Glomerular visceral epithelial cell (primary cell): ENCODE data around the gene LIPF.
"Not testable (repeated sequence)": the region's sequence is repeated elsewhere in the genome, so short reads cannot be mapped to it uniquely, and the experiment has no call there.

Source experiments
- DNase-seq: peaks from one replicate; pipeline ENCODE4 v3.0.0-alpha.2; 2016; ENCODE audit errors: extremely low spot score

Gene LIPF

DNA sequence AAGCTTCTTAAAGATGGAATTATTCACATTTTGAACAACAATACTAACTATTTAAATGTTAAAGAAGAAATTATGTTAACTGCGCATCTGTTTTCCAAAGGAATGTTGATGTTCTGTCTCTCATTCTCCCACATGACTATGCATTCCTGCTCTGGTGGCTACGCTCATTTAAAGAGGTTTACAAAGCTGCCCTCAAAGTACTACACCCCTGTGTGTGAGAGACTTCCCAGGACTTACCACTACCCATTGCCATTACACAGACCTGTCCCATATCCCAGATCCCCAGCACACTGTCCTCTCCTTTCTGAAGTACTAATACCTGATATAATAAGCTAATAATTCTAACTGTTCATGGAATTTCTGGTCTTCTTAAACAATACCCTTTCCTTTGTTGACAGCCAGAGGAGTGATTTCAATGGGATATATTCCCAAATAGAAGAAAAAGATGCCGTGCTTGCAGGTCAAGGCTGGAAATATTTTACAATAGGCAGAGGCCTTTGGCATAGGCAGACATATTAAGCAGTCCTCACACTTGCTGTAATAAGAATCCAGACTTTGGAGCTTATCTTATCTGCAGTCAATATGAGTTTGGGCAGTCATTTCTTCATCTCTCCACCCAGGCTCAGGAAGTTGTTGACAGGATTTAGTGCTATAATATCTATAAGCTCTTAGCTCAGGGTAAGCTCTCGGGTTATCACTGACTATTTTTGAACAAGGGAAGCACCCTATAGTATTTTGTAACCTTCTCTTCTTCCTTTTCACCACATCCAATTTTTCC is 12.2 kb downstream of the LIPF start:
- no peak for DNase-seq

DNA sequence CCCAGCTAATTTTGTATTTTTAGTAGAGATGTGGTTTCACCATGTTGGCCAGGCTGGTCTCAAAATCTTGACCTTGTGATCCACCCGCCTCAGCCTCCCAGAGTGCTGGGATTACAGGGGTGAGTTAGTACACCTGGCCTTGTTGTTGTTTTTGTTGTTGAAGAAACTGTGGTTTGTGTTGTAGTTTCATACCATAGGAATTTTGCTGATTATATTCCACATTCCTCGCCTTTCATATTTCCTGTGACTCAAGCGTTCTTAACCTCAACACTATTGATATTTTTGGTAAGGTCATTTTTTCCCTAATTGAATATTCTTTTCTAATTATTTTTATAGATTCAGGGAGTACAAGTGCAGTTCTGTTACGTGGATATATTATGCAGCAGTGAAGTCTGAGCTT is 16.7 kb downstream of the LIPF start:
- no peak for DNase-seq

DNA sequence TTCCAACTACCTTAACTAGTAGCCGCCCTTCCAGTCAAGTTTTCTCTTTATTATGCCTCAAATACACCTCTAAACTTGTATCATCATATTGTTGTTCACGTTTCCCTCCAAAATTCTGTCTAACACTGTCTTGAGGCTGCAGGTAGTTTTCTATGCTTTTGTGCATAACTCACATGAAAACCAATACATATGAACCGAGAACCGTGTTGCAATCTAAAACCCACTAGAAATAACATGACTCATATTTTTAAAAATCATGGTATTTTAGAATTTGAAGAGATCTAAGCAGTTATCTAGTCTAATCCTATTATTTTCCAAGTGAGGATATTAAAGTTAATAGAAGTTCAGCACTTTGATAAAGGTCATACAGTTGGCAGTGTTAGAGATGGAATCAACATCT is 18.2 kb downstream of the LIPF start:
- no peak for DNase-seq

DNA sequence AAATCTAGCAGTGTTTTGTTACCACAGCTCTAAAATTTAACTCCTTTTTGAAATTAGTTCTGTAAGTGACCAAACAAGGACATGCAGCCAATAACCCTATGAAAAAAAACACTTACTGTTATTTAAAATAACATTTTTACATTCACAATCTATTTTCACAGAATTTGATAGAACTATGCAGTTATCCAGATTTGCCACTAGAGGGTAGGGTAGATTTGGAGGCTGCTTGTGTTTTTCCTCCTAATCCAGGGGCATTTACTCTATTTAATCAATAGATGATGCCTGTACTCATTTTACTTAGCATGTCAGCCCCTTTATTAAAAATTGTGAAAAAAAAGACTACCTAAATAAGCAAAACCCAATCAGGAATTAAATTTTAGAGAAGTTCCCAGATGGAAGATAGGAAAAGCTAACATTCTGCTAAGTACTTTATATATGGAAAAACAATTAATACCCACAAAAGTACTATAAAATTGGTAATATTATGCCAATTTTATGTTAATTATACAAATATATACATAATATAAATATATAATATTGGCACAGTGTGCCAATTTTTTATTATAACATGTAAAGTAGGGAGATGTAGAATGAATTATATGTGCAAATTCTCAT is 23.7 kb downstream of the LIPF start:
- DNase-seq = peak; percentile 15

DNA sequence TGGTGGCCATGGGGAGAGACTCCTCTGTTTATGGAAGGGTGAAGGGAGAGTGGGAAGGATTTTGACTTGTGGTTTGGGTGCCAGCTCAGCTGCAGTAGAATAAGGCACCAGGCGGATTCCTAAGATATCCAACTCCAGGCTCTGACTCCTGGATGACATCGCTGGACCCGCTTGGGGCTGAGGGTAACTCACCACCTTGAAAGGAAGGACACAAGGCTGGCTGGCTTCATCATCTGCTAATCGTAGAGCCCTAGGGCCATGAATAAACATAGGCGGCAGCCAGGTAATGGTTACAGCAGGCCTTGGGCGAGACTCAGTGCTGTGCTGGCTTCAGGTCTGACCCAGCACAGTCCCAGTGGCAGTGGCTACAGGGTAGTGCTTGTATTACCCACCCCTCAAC is 25.1 kb downstream of the LIPF start:
- no peak for DNase-seq

DNA sequence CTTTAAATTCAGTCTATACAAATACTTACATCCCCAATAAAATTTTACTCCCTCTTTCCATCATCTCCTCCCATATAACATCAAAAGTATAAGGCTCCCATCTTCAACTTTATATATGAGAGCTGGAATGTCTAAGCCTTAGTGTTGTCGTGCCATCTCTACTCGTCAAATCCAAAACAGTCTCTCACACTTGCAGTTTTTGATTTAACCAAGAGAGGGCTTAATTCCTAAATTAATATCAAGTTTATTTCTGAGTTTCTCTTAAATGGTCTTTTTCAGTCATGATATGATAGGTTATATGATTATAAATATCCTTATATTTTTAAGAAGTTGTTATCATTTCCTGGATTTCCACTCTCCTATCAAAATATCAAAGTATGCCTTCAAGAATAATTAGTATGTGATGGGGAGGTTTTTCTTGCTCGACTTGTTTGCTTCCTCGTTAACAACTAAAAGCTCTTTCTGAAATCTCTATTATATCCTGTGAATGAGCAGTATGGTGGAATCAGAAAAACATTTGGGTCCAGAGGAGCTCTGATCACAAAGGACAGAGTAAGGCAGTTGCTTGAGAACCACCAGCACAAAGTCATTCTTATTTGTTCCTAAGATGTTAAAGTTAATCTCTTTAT is 29.3 kb downstream of the LIPF start:
- DNase-seq = no peak

DNA sequence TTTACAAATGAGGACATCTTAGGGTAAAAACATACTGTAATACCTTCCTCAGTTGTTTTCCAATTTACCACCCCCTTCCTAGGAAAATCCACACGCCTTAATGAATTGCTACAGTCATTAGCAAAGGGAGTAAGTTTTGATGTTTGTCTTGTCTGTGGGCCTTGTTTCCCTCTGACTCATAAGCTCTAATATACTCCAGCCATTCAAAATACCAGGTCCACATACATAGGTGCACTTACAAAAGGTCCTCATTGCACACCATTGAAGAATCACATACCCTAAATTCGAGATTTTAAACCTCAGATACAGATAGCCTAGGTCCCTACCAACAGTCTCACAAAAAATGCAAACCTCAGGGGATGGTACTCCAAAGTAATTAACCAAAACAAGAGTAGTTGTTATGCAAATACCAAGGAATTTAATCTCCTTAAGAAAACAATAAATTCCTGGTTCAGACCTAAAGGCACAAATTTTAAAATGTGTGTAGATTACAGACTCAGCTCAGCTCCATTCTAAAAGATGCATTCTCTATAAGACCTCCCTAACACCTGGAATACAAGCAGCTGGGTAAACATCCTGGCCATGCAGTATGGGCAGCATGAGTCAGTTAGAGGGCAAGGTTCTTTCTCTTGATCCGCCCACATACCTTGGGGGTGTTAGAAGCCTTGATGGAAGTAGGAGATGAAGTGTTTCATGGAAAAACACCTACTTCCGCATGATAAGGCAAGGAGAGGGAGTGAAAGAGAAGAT is 38.8 kb downstream of the LIPF start:
- DNase-seq = peak; percentile 73

DNA sequence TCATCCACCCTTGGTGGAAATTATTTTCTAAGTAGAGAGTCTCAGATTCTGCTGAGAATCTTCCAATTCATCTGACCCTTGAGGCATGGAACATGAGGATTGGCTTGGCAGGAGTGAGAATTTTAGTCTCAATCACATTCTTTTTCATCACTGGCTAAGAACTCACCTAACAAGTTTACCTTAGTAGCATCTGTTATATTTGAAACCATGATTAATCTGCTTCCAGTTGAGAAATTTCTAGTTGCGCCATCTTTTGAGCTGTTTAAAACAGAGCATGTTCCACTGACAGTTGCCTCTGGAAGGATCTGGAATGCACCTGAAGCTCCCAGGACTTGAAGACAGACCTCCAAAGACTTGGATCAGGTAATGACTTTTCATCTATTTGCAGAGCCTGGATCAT is 41.7 kb downstream of the LIPF start, which contains the start of gene LIPK:
TSS of gene LIPK (plus strand) at position 292 of the 400 bp plus-strand sequence. CDS start 18,295 bp downstream, outside the sequence.
- no peak for DNase-seq

DNA sequence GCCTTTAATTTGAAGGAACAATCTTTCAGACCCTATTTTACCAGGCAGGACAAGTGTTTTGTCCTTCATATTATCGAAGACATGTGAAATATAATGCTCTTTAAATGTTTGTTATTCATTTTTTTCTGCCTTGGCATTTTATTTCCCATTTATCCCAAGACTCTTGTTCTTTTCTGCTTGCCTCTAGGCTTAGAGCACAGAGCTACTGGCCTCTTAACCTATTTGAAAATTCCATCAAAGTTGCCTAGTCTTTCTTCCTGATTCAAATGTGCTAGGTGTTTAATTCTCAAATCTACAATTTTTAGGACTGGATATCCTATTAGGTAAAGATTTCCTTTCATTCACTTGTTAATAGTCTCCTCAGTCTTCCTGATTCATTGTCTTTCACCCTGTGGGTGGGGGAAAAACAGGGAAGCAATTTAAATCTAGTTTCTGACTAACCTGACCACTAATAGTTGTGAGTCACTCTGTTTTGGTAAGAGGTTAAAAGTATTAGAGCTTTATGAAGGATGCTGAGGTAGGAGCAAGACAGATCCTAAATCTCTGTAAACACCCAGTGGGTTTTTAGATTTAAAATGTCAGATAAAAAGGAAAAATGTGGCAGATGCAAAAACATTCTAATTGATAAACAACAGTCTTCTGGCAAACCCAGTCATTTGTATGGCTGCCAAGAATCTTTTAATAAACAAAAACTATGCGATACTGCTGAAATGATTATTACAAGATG is 43.4 kb downstream of the LIPF start:
- DNase-seq = peak; percentile 68

DNA sequence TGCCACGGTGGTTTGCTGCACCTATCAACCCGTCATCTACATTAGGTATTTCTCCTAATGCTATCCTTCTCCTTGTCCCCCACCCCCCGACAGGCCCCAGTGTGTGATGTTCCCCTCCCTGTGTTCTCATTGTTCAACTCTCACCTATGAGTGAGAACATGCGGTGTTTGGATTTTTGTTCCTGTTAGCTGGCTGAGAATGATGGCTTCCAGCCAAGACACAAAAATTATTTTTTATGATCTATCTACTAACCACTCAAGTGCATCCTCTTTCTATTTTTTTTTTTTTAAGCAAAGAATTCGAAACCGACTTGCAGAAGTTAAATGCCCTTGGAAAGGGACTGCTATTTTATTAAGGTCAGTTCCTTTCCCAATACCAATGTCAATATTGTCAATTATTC is 45.1 kb downstream of the LIPF start:
- DNase-seq = not testable (repeated sequence)

DNA sequence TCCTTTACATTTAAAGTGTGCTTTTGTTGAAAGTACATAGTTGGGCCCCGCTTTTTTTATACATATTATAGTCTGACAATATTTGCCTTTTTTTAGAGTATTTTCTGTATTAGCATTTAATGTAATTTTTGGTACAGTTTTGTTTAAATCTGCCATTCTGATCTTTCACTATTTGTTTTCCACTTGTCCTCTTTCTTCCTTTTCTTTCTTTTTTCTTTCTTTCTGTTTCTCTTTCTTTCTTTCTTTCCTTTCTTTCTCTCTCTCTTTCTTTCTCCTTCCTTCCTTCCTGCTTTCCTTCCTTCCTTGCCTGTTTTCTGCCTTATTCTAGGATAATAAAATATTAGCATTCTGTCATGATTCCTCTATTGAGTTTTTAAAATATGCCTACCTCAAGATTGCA is 51.3 kb downstream of the LIPF start:
- DNase-seq = no peak

DNA sequence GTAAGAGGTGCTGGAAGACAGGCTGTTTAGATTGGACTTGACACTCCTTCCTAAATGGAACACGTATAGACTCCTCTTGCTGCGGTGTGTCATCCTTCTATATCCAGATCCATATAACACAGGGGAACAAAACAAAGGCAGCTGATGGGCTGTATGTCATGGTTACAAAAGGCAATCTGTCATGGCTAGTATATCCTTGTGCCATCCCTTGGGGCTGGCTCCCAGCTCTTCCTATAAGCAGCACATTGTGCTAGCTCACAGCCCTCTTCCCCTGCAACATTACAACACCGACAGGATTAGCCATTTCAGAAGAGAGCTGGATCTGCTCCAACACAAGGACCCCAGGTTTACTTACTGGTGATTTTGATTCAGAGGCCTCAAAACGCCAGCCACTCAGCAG is 57.1 kb downstream of the LIPF start:
- no peak for DNase-seq

DNA sequence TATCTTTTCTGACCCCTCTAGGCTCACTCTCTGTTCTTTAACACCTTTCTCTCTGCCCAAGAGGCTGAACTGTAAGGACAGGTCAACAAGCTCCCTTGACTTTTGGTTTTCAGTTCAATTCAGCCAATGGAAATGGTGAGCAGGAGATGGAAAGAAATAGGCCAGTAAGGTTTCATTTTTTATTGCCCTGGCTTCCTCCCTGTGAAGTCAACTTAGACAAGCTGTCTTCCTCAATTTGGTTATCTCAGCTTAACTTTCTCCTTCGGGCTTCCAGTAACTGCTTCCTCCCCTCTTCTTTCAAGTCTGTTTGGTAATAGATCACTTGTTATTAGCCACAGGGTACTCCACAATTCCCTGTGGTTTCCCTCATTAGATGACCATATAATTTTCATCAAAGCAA is 61.6 kb downstream of the LIPF start:
- DNase-seq = no peak

DNA sequence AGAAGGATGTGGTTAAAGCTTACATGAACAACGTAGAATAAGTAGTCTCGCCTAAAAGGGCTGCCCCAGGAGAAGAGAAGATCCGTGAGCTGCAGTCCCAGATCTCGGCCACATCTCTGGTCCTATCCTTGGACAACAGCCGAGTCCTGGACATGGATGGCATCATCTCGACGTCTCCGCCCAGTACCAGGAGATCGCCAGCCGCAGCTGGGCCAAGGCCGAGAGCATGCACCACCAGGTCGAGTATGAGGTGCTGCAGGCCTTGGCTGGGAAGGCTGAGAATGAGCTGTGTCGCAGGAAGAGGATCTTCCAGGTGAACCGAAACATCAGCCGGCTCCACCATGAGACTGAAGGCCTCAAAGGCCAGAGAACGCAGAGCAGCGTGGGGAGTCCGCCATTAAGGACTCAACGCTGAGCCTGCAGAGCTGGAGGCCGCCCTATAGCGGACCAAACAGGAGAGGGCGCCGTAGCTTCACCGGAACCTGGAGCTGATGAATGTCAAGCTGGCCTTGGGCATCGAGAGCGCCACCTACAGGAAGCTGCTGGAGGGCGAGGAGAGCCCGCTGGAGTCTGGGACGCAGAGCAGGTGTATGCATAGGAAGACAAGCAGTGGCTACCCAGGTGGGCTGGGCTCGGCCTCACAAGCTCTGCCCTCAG is 64.0 kb downstream of the LIPF start:
- DNase-seq = no peak
